Heart left ventricle (tissue), 13 donors: Measurements from ENCODE around the gene OTOF.

Experiments used
- CTCF ChIP-seq, 12 donors: fragments of 200-600 bp; sonication (generic) in 4 of 12; IDR thresholded peaks; one replicate each; pipeline versions ENCODE4 v1.5.0 to v1.8.0; 2018 to 2022; ENCODE audit warnings: antibody characterized with exemption in 12 of 12, mild to moderate bottlenecking in 5 of 12
- POLR2A ChIP-seq, 2 donors: fragments of 450-650 bp; IDR thresholded peaks; one replicate each; pipeline ENCODE4 v1.6.1; 2017; ENCODE audit warnings: antibody characterized with exemption in 2 of 2, mild to moderate bottlenecking in 2 of 2, moderate library complexity in 2 of 2
- donor health status: ischemic (EF 13 %, LVEDD 7.1; RV severe dilation, severe dysfunction).
- donor health status: DM: no; HTN: yes; CAD: no.
- donor health status: DM: no; HTN: no; CAD: no.
- donor health status: ischemic (EF 25% LVEDD 6.9; RV normal size, moderate dysfunction).
- donor health status: ischemic (EF 25% LVEDD 5.7; RV mildly dilated, moderate dysfunction).
- donor health status: ischemic (EF 35%, LVEDD 5.7; RV mildly dilated, moderate dysfunction).
- donor health status: nonischemic (EF 11% LVEDD 7.7; RV severe dilation, severe dysfunction).
- donor health status: DM: yes; HTN: yes; CAD: no.
- donor health status: PGD.
- donor health status: ischemic (EF 29% LVEDD 5.4; RV normal size, mild dysfunction).
- donor health status: nonischemic (EF 23%, LVEDD 6.1; RV moderate dilation, normal function).

- TF ChIP-seq CTCF (IDR thresholded peaks at IDR 0.05), result no peak
- no peak for TF ChIP-seq POLR2A (IDR thresholded peaks at IDR 0.05)
Observed at GRCh38 chr2:26469955-26470354, 8.0 kb downstream of the OTOF start.
